Fibroblast of skin of right biceps (primary cell): ENCODE measurements around the gene CSK.

Experiments used
- DNase-seq: peaks from one replicate; pipeline ENCODE4 v3.0.0-alpha.2; 2013

CSK gene

DNA sequence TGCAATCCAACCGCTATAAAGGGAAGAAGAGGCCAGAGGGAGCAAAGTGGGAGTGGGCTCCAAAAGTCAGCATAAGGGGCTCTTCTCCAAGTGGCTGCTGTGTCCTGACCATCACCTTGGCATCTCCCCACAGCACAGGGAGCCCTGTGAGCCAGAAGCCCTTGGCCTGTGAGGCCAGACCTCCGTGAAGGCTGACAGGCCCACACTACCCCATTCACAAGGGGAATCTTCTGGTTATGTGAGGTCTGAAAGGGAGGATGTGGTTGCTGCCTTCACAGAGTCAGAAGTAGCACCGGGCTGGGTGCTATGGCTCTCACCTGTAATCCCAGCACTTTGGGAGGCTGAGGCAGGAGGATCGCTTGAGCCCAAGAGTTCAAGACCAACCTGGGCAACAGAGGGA is 63.7 kb downstream of the CSK start:
- no peak for DNase-seq

DNA sequence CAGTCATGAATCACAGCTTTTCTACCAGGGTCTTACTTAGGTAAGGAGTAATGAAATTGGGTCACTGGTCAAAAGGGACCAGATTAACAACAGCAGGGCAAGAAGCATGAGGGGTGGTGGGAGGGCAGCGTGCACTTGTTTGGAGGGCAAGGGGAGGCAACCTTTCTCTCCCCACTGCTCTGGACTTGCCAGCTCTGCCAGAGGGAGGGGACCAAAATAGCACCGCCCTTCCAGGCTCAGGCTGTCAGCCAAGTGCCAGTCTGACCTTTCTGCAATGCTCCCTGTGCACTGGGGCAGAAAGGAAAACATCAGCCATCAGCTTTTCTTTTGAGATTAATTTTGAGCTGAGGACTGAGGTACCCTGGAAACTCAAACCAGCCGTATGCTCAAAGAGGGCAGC is 65.6 kb downstream of the CSK start:
- no peak for DNase-seq

DNA sequence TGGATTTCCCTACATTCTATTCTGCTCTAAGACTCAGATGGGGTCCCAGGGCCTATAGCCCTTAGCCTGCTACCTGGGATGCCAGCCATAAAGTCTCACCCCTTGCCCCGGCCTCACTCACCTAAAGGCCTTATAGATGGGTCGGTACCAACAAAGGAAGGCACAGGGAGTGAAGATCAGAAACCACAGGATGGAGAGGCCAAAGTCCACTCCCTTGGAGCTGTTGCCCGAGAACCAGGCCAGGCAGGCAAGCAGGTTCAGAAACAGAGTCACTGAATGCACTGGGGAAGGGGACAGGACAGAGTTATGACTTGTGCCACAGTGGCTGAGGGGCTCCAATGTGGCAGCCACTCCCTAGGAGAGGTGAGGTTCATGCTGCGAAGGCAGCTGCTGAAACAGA is 68.5 kb downstream of the CSK start:
- DNase-seq, result no peak

DNA sequence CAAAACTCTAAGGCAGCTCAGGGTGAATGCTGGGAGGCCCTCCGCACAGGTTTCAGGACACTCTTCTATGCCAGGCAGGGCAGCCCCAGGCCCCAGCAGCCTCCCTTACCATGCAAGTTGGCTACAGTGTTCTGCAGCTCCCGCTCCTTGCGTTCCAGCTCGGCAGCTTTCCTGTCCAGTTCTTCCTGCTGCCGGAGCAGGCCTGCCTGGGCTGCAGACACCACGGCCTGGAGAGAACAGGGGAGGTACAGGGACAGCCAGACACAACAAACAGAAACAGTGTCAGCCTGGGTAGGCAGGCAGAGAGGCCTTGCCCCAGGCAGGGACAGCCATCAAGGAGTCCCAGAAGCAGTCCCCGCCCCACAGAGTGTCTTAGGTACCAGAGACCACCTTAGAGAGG is 70.1 kb downstream of the CSK start:
- DNase-seq, result no peak
